ENCODE results near the gene DAGLA.

- TF ChIP-seq, protein P1, sequence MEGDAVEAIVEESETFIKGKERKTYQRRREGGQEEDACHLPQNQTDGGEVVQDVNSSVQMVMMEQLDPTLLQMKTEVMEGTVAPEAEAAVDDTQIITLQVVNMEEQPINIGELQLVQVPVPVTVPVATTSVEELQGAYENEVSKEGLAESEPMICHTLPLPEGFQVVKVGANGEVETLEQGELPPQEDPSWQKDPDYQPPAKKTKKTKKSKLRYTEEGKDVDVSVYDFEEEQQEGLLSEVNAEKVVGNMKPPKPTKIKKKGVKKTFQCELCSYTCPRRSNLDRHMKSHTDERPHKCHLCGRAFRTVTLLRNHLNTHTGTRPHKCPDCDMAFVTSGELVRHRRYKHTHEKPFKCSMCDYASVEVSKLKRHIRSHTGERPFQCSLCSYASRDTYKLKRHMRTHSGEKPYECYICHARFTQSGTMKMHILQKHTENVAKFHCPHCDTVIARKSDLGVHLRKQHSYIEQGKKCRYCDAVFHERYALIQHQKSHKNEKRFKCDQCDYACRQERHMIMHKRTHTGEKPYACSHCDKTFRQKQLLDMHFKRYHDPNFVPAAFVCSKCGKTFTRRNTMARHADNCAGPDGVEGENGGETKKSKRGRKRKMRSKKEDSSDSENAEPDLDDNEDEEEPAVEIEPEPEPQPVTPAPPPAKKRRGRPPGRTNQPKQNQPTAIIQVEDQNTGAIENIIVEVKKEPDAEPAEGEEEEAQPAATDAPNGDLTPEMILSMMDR (IDR thresholded peaks at IDR 0.05) = no peak
- no peak for TF ChIP-seq POLR2A (IDR thresholded peaks at IDR 0.05)
Observed at GRCh38 chr11:61762798-61763197, 82.6 kb downstream of the DAGLA start.
